Forelimb muscle (tissue), 1 donor: ENCODE data around the gene TSPAN9. TPM values are rescaled to one million over a fixed set of nuclear protein-coding genes. Genes with fewer than 3 reads are reported as not detected.

Source experiments
- DNase-seq: peaks from one replicate; pipeline ENCODE4 v3.0.0-alpha.2; 2013; ENCODE audit warnings: low read depth
- polyA plus RNA-seq: library from polyadenylated mRNA; unstranded; fragments of 120-200 nt; gene quantifications from one replicate; pipeline ENCODE4 v1.2.1, GENCODE V29; 2013; ENCODE audit not compliant: insufficient read length

Gene TSPAN9
- polyA plus RNA-seq, 1 donor, result 112 TPM

- no peak for DNase-seq
Measured at GRCh38 chr12:3187846-3188770, 110.9 kb downstream of the TSPAN9 start.

- DNase-seq, result no peak
Measured at GRCh38 chr12:3189282-3189681, 112.1 kb downstream of the TSPAN9 start.

- DNase-seq, result no peak
Measured at GRCh38 chr12:3190101-3190500, 112.9 kb downstream of the TSPAN9 start.

GRCh38 chr12:3191450-3191849 lies 114.3 kb downstream of the TSPAN9 start:
- no peak for DNase-seq

GRCh38 chr12:3192221-3192620 lies 115.0 kb downstream of the TSPAN9 start:
- no peak for DNase-seq

- DNase-seq, result no peak
Measured at GRCh38 chr12:3193131-3193530, 116.0 kb downstream of the TSPAN9 start.

GRCh38 chr12:3193755-3194154 lies 116.6 kb downstream of the TSPAN9 start:
- no peak for DNase-seq

- DNase-seq, result no peak
Measured at GRCh38 chr12:3195337-3195736, 118.2 kb downstream of the TSPAN9 start.

- no peak for DNase-seq
Measured at GRCh38 chr12:3195859-3196483, 118.8 kb downstream of the TSPAN9 start.

GRCh38 chr12:3196488-3196887 lies 119.3 kb downstream of the TSPAN9 start:
- DNase-seq, result no peak

GRCh38 chr12:3197131-3197818 lies 120.1 kb downstream of the TSPAN9 start:
- no peak for DNase-seq

GRCh38 chr12:3199551-3200031 lies 122.4 kb downstream of the TSPAN9 start:
- DNase-seq, result no peak

GRCh38 chr12:3200032-3200617 lies 122.9 kb downstream of the TSPAN9 start:
- peak; percentile 32 for DNase-seq

- no peak for DNase-seq
Measured at GRCh38 chr12:3200814-3201233, 123.6 kb downstream of the TSPAN9 start.

GRCh38 chr12:3201339-3202051 lies 124.3 kb downstream of the TSPAN9 start:
- DNase-seq, result no peak

GRCh38 chr12:3202096-3202495 lies 124.9 kb downstream of the TSPAN9 start:
- no peak for DNase-seq

- DNase-seq, result no peak
Measured at GRCh38 chr12:3202734-3203446, 125.7 kb downstream of the TSPAN9 start.

GRCh38 chr12:3203713-3204112 lies 126.5 kb downstream of the TSPAN9 start:
- no peak for DNase-seq

- DNase-seq, result no peak
Measured at GRCh38 chr12:3204143-3204542, 127.0 kb downstream of the TSPAN9 start.

GRCh38 chr12:3204730-3205531 lies 127.8 kb downstream of the TSPAN9 start:
- no peak for DNase-seq
